Gastrocnemius medialis (tissue), 4 donors: ENCODE measurements around the gene MIB1. TPM values are rescaled to one million over a fixed set of nuclear protein-coding genes. Genes with fewer than 3 reads are reported as not detected.

Source experiments
- ATAC-seq, 2 donors: fragments of 150-250 bp; one replicate each; pipeline ENCODE4 v1.9.1; 2016
- DNase-seq, 2 donors: peaks; one replicate each; pipeline ENCODE4 v3.0.0-alpha.2; 2019
- H3K27ac ChIP-seq, 4 donors: fragments of 200-600 bp; sonication (generic); 1 replicate in 1 of 4; 2 replicates in 3 of 4; pipeline ENCODE4 v1.5.1; 2016 to 2018; ENCODE audit warnings: mild to moderate bottlenecking in 2 of 4, moderate library complexity in 1 of 4
- H3K27me3 ChIP-seq, 3 donors: fragments of 200-600 bp; sonication (generic) in 2 of 3; 1 replicate in 1 of 3; 2 replicates in 2 of 3; pipeline versions ENCODE4 v1.5.1 to v1.6.0; 2016 to 2019; ENCODE audit warnings: mild to moderate bottlenecking in 1 of 3, moderate library complexity in 1 of 3
- H3K36me3 ChIP-seq, 2 donors: fragments of 200-600 bp; sonication (generic) in 1 of 2; one replicate each; pipeline ENCODE4 v1.5.1; 2017 to 2018
- H3K4me1 ChIP-seq, 2 donors: fragments of 200-600 bp; sonication (generic) in 1 of 2; one replicate each; pipeline ENCODE4 v1.5.1; 2016 to 2017; ENCODE audit warnings: mild to moderate bottlenecking in 2 of 2
- H3K4me3 ChIP-seq, 4 donors: fragments of 200-600 bp; sonication (generic) in 3 of 4; 1 replicate in 1 of 4; 2 replicates in 3 of 4; pipeline ENCODE4 v1.5.1; 2016 to 2019; ENCODE audit warnings: mild to moderate bottlenecking in 2 of 4
- H3K9me3 ChIP-seq, 3 donors: fragments of 200-600 bp; sonication (generic) in 2 of 3; 1 replicate in 1 of 3; 2 replicates in 2 of 3; pipeline ENCODE4 v1.5.1; 2016 to 2019
- POLR2A ChIP-seq, 2 donors: fragments of 450-650 bp; IDR thresholded peaks; one replicate each; pipeline ENCODE4 v1.6.1; 2017; ENCODE audit warnings: antibody characterized with exemption in 2 of 2, mild to moderate bottlenecking in 2 of 2, moderate library complexity in 2 of 2
- in situ Hi-C, 4 donors: fragments of 200-750 bp; cut with MboI; loops; one replicate each; pipeline versions ENCODE4 v1.15.0 to v1.8.0; 2017; ENCODE audit warnings: low sequenced_read_pairs in 4 of 4
- intact Hi-C: fragments of 100-400 bp; cut with DNase I; formaldehyde crosslinking; loops from one replicate; pipeline ENCODE4 v1.15.1; 2023; ENCODE audit warnings: low total_unique reads
- total RNA-seq, 4 donors: library from RNA; depleted of rRNA; stranded (reverse); fragments of >200 nt; gene quantifications; one replicate each; pipeline versions ENCODE4 v1.1.0 to v1.2.3, GENCODE V29; 2016
- TF ChIP-seq, protein P1 (sequence below), 5 experiments: fragments of 450-650 bp in 3 of 5; fragments of 200-600 bp in 2 of 5; sonication (generic) in 2 of 5; IDR thresholded peaks in 4 of 5; conservative IDR thresholded peaks in 1 of 5; 1 replicate in 4 of 5; 2 replicates in 1 of 5; pipeline ENCODE4 v1.5.1; 2016 to 2019; ENCODE audit warnings: antibody characterized with exemption in 5 of 5, mild to moderate bottlenecking in 3 of 5, moderate library complexity in 3 of 5

The MIB1 gene
- total RNA-seq, 4 donors from 2014 or later = 16.4 to 22.3 (median 21.6) TPM

DNA sequence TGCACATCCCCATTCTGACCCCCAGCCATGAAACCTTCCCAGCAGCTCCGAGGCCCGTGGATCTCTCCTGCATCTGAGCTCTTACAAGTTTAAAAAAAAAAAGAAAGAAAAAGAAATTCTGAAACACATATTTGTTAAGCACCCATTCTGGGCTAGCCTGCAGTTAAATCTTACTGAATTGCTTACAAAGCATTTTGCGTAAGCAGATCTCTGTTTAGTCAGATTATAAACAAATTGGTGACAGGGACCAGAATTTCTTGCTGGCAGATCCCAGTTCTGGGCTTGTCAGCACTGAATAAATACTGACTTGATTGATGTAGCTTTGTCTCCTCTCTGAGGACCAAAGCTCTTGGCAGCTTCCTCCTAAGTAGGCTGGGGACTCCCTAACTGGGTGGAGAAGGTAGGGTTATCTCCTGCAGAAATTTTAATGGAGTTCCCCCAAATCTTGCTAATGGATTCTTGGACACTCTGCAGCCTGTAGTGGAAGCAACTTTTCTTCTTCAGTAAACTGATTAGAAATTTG, 160.9 kb downstream of the MIB1 start:
- intact Hi-C loops = no loop called here
- Histone ChIP-seq H3K9me3 (no peaks in the 10 kb centered on the region), H3K36me3 (no peaks in the 10 kb centered on the region), H3K4me1 (no peaks in the 10 kb centered on the region), H3K27ac (no peak overlapping the region), H3K4me3 (no peak overlapping the region), H3K27me3 (peaks cover 0 to 4% (median 0%) of the 10 kb centered on the region in 3 donors)
- no peak for DNase-seq
- ATAC-seq = no peak
- in situ Hi-C loops = no loop called here
- no peak for TF ChIP-seq POLR2A (IDR thresholded peaks at IDR 0.05)
- TF ChIP-seq, protein P1, sequence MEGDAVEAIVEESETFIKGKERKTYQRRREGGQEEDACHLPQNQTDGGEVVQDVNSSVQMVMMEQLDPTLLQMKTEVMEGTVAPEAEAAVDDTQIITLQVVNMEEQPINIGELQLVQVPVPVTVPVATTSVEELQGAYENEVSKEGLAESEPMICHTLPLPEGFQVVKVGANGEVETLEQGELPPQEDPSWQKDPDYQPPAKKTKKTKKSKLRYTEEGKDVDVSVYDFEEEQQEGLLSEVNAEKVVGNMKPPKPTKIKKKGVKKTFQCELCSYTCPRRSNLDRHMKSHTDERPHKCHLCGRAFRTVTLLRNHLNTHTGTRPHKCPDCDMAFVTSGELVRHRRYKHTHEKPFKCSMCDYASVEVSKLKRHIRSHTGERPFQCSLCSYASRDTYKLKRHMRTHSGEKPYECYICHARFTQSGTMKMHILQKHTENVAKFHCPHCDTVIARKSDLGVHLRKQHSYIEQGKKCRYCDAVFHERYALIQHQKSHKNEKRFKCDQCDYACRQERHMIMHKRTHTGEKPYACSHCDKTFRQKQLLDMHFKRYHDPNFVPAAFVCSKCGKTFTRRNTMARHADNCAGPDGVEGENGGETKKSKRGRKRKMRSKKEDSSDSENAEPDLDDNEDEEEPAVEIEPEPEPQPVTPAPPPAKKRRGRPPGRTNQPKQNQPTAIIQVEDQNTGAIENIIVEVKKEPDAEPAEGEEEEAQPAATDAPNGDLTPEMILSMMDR (IDR thresholded peaks at IDR 0.05 in 4 of 5, conservative IDR thresholded peaks at IDR 0.05 in 1 of 5) = no peak

GRCh38 chr18:21903709-21904108, 163.1 kb downstream of the MIB1 start:
- intact Hi-C loops (no loop called here), in situ Hi-C loops (no loop called here)
- H3K9me3 ChIP-seq = no peaks in the 10 kb centered on the region
- no peaks in the 10 kb centered on the region for H3K4me1 ChIP-seq
- TF ChIP-seq, protein P1 (IDR thresholded peaks at IDR 0.05 in 4 of 5, conservative IDR thresholded peaks at IDR 0.05 in 1 of 5) = no peak
- TF ChIP-seq POLR2A (IDR thresholded peaks at IDR 0.05) = no peak
- H3K27me3 ChIP-seq = peaks cover 0 to 4% (median 0%) of the 10 kb centered on the region in 3 donors
- H3K36me3 ChIP-seq = no peaks in the 10 kb centered on the region
- no peak overlapping the region for H3K4me3 ChIP-seq
- ATAC-seq = no peak
- H3K27ac ChIP-seq = no peak overlapping the region
- no peak for DNase-seq

DNA sequence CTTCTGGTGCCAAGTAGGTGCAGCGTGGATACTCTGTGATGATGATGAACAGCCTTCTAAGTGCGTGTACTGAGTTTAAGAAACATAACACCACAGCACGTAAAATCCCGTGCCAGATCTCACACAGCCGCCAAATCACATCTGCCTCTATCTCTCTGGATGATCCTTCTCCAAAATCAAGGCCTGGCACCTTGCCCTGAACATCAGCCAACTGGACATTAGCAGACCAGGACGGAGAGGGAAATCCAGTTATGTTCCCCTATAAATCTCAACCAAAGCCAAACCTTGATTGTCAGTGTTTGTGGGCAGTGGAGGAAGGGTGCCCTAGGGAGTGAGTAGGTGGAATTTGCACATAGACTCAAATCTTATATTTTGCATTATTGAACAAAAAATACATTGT, 164.3 kb downstream of the MIB1 start:
- TF ChIP-seq, protein P1 (IDR thresholded peaks at IDR 0.05 in 4 of 5, conservative IDR thresholded peaks at IDR 0.05 in 1 of 5) = no peak
- TF ChIP-seq POLR2A (IDR thresholded peaks at IDR 0.05) = no peak
- ATAC-seq = no peak
- intact Hi-C loops = no loop called here

DNA sequence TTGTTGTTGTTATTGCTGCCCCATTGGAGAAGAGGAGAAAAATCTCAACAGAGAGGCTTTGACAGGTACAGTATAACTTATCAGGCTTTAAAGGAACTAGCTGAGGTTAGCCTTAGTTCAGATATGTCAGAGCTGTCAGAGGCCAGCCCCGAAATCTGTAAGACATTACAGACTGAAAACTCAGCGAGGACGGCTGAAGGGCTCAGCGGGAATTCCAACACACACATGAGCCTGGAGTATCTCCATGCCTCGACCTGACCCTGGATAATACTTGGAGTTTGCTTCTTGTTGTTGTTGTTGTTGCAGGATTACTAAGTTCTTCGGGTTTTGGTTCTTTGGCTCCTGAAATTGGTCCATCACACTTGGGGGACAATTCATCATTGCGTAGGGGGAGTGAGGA, 166.9 kb downstream of the MIB1 start:
- no peak for DNase-seq
- no peak overlapping the region for H3K4me3 ChIP-seq
- peaks cover 0 to 4% (median 0%) of the 10 kb centered on the region in 3 donors for H3K27me3 ChIP-seq
- H3K9me3 ChIP-seq = no peaks in the 10 kb centered on the region
- no peak overlapping the region for H3K27ac ChIP-seq
- TF ChIP-seq, protein P1 (IDR thresholded peaks at IDR 0.05 in 4 of 5, conservative IDR thresholded peaks at IDR 0.05 in 1 of 5) = no peak
- no peak for TF ChIP-seq POLR2A (IDR thresholded peaks at IDR 0.05)
- no peaks in the 10 kb centered on the region for H3K36me3 ChIP-seq
- no peak for ATAC-seq
- H3K4me1 ChIP-seq = no peaks in the 10 kb centered on the region
- intact Hi-C loops = no loop called here
- in situ Hi-C loops = no loop called here

More for the DNA sequence above, 164.3 kb downstream of the MIB1 start:
- no peak for DNase-seq
- H3K4me1 ChIP-seq = no peaks in the 10 kb centered on the region
- H3K9me3 ChIP-seq = no peaks in the 10 kb centered on the region
- H3K4me3 ChIP-seq = no peak overlapping the region
- in situ Hi-C loops = no loop called here
- H3K36me3 ChIP-seq = no peaks in the 10 kb centered on the region
- peaks cover 0 to 4% (median 0%) of the 10 kb centered on the region in 3 donors for H3K27me3 ChIP-seq
- no peak overlapping the region for H3K27ac ChIP-seq

DNA sequence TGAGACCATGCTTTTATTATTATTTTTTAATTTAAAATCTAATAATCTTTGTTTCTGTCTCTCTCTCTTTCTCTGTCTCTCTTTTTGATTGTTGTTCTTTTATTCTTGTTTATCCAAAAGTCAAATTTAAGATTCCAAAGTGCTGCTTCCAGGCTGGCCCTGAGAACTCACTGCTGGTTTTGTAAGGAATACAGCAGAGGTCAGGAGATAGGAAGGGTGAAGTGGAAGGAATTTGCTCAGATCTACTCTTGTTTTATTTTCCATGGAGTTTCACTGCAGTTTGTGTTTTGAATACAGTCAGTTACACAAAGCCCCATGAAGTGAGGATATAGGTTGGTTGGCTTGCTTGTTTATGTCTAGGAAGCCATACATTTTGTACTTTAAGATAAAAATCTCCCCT, 168.1 kb downstream of the MIB1 start:
- no peaks in the 10 kb centered on the region for H3K9me3 ChIP-seq
- no peak overlapping the region for H3K4me3 ChIP-seq
- no peaks in the 10 kb centered on the region for H3K4me1 ChIP-seq
- peaks cover 0 to 4% (median 0%) of the 10 kb centered on the region in 3 donors for H3K27me3 ChIP-seq
- no peak overlapping the region for H3K27ac ChIP-seq
- H3K36me3 ChIP-seq = no peaks in the 10 kb centered on the region
- in situ Hi-C loops = no loop called here
- TF ChIP-seq POLR2A (IDR thresholded peaks at IDR 0.05) = no peak
- TF ChIP-seq, protein P1 (IDR thresholded peaks at IDR 0.05 in 4 of 5, conservative IDR thresholded peaks at IDR 0.05 in 1 of 5) = no peak
- ATAC-seq (no peak), DNase-seq (no peak)
- intact Hi-C loops = no loop called here
